Muscle of leg (tissue), 11 donors: Measurements from ENCODE around the gene TRABD2B. TPM values are rescaled to one million over a fixed set of nuclear protein-coding genes. Genes with fewer than 3 reads are reported as not detected.

Source experiments
- DNase-seq: peaks from one replicate; pipeline ENCODE4 v3.0.0; 2013
- H3K27ac ChIP-seq: one replicate; pipeline ENCODE4 v1.5.1; 2013; ENCODE audit warnings: mild to moderate bottlenecking, low read length, control low read depth
- H3K27me3 ChIP-seq: one replicate; pipeline ENCODE4 v1.6.1; 2013; ENCODE audit warnings: low read length; ENCODE audit not compliant: control insufficient read depth, insufficient read depth
- H3K36me3 ChIP-seq: one replicate; pipeline ENCODE4 v1.6.1; 2013; ENCODE audit warnings: low read length; ENCODE audit not compliant: control insufficient read depth, insufficient read depth
- H3K4me1 ChIP-seq: one replicate; pipeline ENCODE4 v1.6.1; 2013; ENCODE audit warnings: low read length; ENCODE audit not compliant: control insufficient read depth, insufficient read depth
- H3K4me3 ChIP-seq: one replicate; pipeline ENCODE4 v1.5.1; 2013; ENCODE audit warnings: low read length, control low read depth
- H3K9me3 ChIP-seq: replicated peaks from 2 replicates; pipeline ENCODE4 v1.6.1; 2013; ENCODE audit warnings: low read depth, low read length; ENCODE audit not compliant: control insufficient read depth
- WGBS: methylation state at CpG from one replicate; pipeline ENCODE4 v1.1.5; 2013; ENCODE audit warnings: missing lambda C conversion rate; ENCODE audit not compliant: insufficient coverage; 5-methylcytosine and 5-hydroxymethylcytosine counted together
- polyA plus RNA-seq, 8 donors: library from polyadenylated mRNA; unstranded; fragments of 120-200 nt; gene quantifications; one replicate each; pipeline versions ENCODE4 v1.2.1 to v1.2.3, GENCODE V29; 2013; ENCODE audit warnings: inconsistent platforms in 1 of 8, low replicate concordance in 1 of 8; ENCODE audit not compliant: insufficient read length in 8 of 8, insufficient read depth in 1 of 8
- total RNA-seq: library from RNA; stranded (reverse); fragments of 120-200 nt; gene quantifications from one replicate; pipeline ENCODE4 v1.2.4, GENCODE V29; 2013

Gene TRABD2B
- total and polyA plus RNA-seq, 9 donors = 1.1 to 7.0 (median 4.4) TPM

GRCh38 chr1:47819574-47819888 lies 177.7 kb downstream of the TRABD2B start:
- DNase-seq = no peak

GRCh38 chr1:47818682-47819573 lies 178.3 kb downstream of the TRABD2B start:
- no peaks in the 10 kb centered on the region for H3K27me3 ChIP-seq
- WGBS = 49% methylated on average over 3 of the region's 20 CpGs
- H3K9me3 ChIP-seq = no peaks in the 10 kb centered on the region
- H3K27ac ChIP-seq = no peak overlapping the region
- no peak for DNase-seq
- no peaks in the 10 kb centered on the region for H3K36me3 ChIP-seq
- H3K4me1 ChIP-seq = peaks cover 64% of the 10 kb centered on the region
- no peak overlapping the region for H3K4me3 ChIP-seq

More at GRCh38 chr1:47819574-47819888, 177.7 kb downstream of the TRABD2B start:
- H3K4me1 ChIP-seq = peaks cover 64% of the 10 kb centered on the region
- H3K9me3 ChIP-seq = no peaks in the 10 kb centered on the region
- no peak overlapping the region for H3K4me3 ChIP-seq
- 65% methylated on average over 9 of the region's 9 CpGs for WGBS
- no peaks in the 10 kb centered on the region for H3K36me3 ChIP-seq
- H3K27ac ChIP-seq = no peak overlapping the region
- H3K27me3 ChIP-seq = no peaks in the 10 kb centered on the region

- no peak for DNase-seq
- Histone ChIP-seq H3K9me3 (no peaks in the 10 kb centered on the region), H3K27ac (no peak overlapping the region), H3K4me1 (peaks cover 64% of the 10 kb centered on the region), H3K36me3 (no peaks in the 10 kb centered on the region), H3K4me3 (no peak overlapping the region), H3K27me3 (no peaks in the 10 kb centered on the region)
- 78% methylated on average over 10 of the region's 15 CpGs for WGBS
Observed at GRCh38 chr1:47817861-47818260, 179.3 kb downstream of the TRABD2B start.

- H3K27me3 ChIP-seq = no peaks in the 10 kb centered on the region
- no peak overlapping the region for H3K4me3 ChIP-seq
- H3K9me3 ChIP-seq = no peaks in the 10 kb centered on the region
- no peaks in the 10 kb centered on the region for H3K36me3 ChIP-seq
- H3K4me1 ChIP-seq = peaks cover 70% of the 10 kb centered on the region
- DNase-seq = no peak
- 93% methylated on average over 2 of the region's 5 CpGs for WGBS
- no peak overlapping the region for H3K27ac ChIP-seq
Observed at GRCh38 chr1:47816325-47817071, 180.7 kb downstream of the TRABD2B start.

GRCh38 chr1:47814612-47815395 lies 182.4 kb downstream of the TRABD2B start:
- Histone ChIP-seq H3K9me3 (no peaks in the 10 kb centered on the region), H3K27ac (peak overlapping the region; percentile 29), H3K36me3 (no peaks in the 10 kb centered on the region), H3K4me1 (peaks cover 74% of the 10 kb centered on the region), H3K27me3 (no peaks in the 10 kb centered on the region), H3K4me3 (no peak overlapping the region)
- DNase-seq = peak; percentile 79
- WGBS = 10% methylated on average over 9 of the region's 12 CpGs

GRCh38 chr1:47813970-47814369 lies 183.2 kb downstream of the TRABD2B start:
- 48% methylated on average over 5 of the region's 5 CpGs for WGBS
- H3K27me3 ChIP-seq = no peaks in the 10 kb centered on the region
- DNase-seq = no peak
- no peak overlapping the region for H3K4me3 ChIP-seq
- no peaks in the 10 kb centered on the region for H3K9me3 ChIP-seq
- H3K4me1 ChIP-seq = peaks cover 74% of the 10 kb centered on the region
- H3K36me3 ChIP-seq = no peaks in the 10 kb centered on the region
- H3K27ac ChIP-seq = peak overlapping the region; percentile 29

GRCh38 chr1:47812904-47813514 lies 184.2 kb downstream of the TRABD2B start:
- no peaks in the 10 kb centered on the region for H3K36me3 ChIP-seq
- no peak overlapping the region for H3K4me3 ChIP-seq
- no peaks in the 10 kb centered on the region for H3K27me3 ChIP-seq
- 27% methylated on average over 3 of the region's 7 CpGs for WGBS
- peak; percentile 75 for DNase-seq
- peaks cover 70% of the 10 kb centered on the region for H3K4me1 ChIP-seq
- H3K27ac ChIP-seq = peak overlapping the region; percentile 29
- no peaks in the 10 kb centered on the region for H3K9me3 ChIP-seq

GRCh38 chr1:47810964-47811682 lies 186.1 kb downstream of the TRABD2B start:
- Histone ChIP-seq H3K4me1 (peaks cover 66% of the 10 kb centered on the region), H3K27me3 (no peaks in the 10 kb centered on the region), H3K27ac (no peak overlapping the region), H3K9me3 (no peaks in the 10 kb centered on the region), H3K36me3 (no peaks in the 10 kb centered on the region), H3K4me3 (no peak overlapping the region)
- 75% methylated on average over 5 of the region's 9 CpGs for WGBS
- no peak for DNase-seq

- no peak overlapping the region for H3K27ac ChIP-seq
- H3K36me3 ChIP-seq = no peaks in the 10 kb centered on the region
- no peaks in the 10 kb centered on the region for H3K9me3 ChIP-seq
- peak; percentile 49 for DNase-seq
- H3K4me3 ChIP-seq = no peak overlapping the region
- peaks cover 65% of the 10 kb centered on the region for H3K4me1 ChIP-seq
- 35% methylated on average over 5 of the region's 8 CpGs for whole genome bisulfite sequencing
- no peaks in the 10 kb centered on the region for H3K27me3 ChIP-seq
Observed at GRCh38 chr1:47809301-47810084, 187.7 kb downstream of the TRABD2B start.
